ENCODE results near the gene SEZ6.

The SEZ6 gene

DNA sequence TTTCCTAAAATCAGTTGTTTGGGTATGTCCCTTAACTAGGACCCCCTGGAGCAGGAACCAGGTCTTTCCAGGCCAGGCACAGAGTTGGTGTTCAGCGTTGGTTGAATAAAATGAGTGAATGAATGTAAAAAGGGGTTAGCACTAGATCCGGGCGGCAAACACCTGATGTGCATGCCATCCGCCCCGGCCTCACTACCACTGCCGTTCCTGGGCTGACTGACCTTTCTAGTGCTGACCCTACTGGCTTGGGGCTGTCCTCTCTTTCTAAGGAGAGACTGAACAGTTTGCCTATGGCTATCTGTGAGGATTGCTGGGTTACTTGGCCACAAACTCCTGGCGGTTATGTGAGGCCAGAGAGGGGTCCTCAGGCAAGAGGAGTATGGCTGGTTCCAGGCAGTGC is 44.4 kb downstream of the SEZ6 start:
- no peak overlapping the region for H3K4me3 ChIP-seq (replicated peaks; ENCODE audit: low read depth, low read length)
- DNase-seq (ENCODE audit: low read depth) = no peak
- TF ChIP-seq, protein P1, sequence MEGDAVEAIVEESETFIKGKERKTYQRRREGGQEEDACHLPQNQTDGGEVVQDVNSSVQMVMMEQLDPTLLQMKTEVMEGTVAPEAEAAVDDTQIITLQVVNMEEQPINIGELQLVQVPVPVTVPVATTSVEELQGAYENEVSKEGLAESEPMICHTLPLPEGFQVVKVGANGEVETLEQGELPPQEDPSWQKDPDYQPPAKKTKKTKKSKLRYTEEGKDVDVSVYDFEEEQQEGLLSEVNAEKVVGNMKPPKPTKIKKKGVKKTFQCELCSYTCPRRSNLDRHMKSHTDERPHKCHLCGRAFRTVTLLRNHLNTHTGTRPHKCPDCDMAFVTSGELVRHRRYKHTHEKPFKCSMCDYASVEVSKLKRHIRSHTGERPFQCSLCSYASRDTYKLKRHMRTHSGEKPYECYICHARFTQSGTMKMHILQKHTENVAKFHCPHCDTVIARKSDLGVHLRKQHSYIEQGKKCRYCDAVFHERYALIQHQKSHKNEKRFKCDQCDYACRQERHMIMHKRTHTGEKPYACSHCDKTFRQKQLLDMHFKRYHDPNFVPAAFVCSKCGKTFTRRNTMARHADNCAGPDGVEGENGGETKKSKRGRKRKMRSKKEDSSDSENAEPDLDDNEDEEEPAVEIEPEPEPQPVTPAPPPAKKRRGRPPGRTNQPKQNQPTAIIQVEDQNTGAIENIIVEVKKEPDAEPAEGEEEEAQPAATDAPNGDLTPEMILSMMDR (IDR thresholded peaks at IDR 0.05; ENCODE audit: low read length, missing control alignments) = no peak

DNA sequence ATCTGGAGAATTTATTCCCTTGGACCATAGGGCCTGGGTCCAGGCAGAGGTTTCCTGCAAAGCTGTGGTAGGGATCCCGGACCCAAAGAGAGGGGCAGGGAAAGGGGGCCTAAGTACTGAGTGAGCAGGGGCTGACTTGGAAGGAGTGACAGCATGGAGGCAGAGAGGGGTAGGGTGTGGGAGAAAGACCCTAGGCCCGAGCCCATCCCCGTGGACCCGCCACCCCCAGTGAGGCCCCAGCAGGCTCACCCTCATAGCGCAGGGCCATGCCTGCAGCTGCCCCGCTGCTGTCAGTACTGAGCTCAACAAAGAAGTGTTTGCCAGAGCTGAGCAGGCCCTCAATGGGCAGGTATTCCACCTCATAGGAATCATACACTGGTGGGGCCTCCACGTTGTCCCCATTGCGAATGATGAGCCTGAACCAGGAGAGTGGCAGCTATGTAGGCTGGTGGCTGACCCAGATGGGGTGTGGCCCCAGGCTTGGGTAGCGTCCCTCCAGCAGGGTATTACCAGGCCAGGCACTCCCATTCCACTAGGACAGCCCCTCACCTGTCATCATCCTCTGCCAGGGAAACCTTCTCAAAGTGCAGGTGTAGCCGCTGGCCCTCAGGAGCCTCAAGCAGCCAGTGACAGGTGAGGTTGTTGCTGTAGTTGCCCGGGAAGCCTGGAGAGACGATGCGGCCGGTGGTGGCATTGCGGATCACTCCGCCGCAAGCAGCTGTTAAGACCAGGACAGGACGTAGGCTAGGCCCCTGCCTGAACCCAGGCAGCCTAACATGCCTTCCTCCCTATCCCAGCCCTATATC is 45.4 kb downstream of the SEZ6 start:
- TF ChIP-seq, protein P1 (IDR thresholded peaks at IDR 0.05; ENCODE audit: low read length, missing control alignments) = no peak
- H3K4me3 ChIP-seq (replicated peaks; ENCODE audit: low read depth, low read length) = no peak overlapping the region
- DNase-seq (ENCODE audit: low read depth) = no peak

DNA sequence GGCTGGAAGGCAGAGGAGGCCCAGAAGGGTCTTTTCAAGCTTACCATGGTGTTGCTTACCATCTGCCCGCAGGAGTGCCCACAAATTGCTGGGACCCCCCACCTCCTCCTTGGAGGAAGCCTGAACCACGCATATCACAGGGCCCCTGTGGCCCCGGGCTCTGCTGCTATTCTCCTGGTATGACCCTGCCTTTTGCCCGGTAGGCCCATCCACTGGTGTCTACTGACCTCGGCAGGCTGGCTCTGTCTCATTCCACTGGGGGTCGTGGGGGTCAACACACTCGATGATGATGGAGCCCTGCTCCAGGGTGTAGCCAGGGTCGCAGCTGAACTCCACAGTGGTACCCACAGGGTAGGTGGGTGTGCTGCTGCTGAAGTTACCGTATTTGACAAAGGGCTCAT is 46.4 kb downstream of the SEZ6 start:
- DNase-seq (ENCODE audit: low read depth) = no peak
- no peak overlapping the region for H3K4me3 ChIP-seq (replicated peaks; ENCODE audit: low read depth, low read length)
- TF ChIP-seq, protein P1 (IDR thresholded peaks at IDR 0.05; ENCODE audit: low read length, missing control alignments) = no peak

DNA sequence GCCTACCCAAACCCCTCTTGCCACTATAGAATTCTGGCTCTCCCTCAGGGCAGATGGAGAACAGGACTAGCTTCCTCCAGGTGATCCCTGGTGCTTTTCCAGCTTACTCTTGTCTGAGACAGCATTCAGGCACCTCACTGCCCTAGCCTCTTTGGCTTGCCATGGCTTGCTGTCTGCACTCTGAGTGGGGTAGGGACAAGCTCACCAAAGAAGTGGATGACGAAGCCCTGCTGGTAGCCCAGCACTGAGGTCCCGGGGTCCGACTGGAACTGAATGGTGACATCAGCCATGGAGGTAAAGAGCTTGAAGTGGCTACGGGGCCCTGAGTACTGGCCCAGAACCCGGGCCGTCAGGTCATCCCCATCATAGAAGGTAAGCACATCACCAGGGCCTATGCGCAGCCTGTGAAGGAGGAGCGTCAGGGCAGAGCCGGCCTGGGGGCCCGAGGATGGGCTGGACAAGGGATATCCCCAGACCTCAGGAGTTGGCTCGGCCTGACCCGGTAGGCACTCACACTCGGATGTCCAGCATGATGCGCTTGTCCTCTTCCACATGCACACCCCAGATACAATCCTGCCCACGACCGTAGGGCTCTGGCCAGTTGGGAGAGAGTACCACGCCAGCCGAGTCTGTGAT is 46.9 kb downstream of the SEZ6 start:
- no peak for DNase-seq (ENCODE audit: low read depth)
- H3K4me3 ChIP-seq (replicated peaks; ENCODE audit: low read depth, low read length) = no peak overlapping the region
- TF ChIP-seq, protein P1 (IDR thresholded peaks at IDR 0.05; ENCODE audit: low read length, missing control alignments) = no peak

DNA sequence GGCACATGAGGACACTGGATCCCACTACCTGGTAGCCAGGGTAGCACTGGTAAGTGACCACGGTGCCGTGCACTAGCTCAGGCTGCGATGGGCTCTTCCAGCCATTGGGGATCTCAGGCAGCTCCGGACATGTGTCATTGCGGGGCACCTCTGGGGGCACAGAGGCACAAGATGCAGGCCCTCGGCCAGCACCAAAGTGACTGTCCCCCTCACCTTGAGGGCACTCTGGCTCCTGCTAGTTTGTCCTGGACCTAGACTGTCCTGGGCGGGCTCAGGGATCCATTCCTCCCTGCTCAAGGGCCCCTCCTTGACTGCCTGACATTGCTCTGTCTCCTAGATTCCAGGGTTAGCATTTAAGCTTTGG is 47.9 kb downstream of the SEZ6 start:
- TF ChIP-seq, protein P1 (IDR thresholded peaks at IDR 0.05; ENCODE audit: low read length, missing control alignments) = no peak
- DNase-seq (ENCODE audit: low read depth) = no peak
- H3K4me3 ChIP-seq (replicated peaks; ENCODE audit: low read depth, low read length) = no peak overlapping the region

DNA sequence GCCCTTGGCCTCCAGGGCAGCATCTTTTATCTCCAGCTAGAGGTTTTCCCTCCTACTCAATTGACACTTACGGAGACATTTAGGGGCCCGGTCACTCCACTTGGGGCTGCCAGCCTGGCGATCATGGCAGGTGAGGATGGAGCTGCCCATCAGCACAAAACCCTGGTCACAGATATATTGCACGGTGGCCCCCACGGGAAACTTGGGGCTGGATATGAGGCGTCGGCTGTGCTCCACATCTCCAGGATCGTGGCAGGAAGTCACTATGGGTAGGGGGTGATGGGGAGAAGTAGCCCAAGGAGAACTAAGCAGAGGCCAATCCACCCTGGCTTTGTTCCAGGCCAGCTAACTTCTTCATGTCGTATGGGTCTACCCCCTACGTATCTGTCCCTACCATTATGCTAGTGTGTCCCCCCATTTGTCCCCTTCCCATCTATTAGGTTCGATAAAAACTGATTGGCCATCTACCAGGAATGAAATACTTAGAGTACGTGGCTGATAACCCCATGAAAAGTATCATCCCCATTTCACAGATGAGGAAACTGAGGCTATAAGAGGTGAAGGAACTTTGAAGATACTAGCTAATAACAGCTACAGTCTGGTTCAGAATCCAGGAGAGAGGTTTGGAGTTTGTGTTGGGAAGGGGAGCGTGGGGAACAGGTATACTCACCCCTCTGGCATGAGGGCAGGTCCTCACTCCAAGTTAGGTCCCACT is 48.4 kb downstream of the SEZ6 start:
- no peak overlapping the region for H3K4me3 ChIP-seq (replicated peaks; ENCODE audit: low read depth, low read length)
- no peak for DNase-seq (ENCODE audit: low read depth)
- TF ChIP-seq, protein P1 (IDR thresholded peaks at IDR 0.05; ENCODE audit: low read length, missing control alignments) = no peak

Data from fibroblast of pulmonary artery (primary cell).